ENCODE results near the gene OGFR.

DNA sequence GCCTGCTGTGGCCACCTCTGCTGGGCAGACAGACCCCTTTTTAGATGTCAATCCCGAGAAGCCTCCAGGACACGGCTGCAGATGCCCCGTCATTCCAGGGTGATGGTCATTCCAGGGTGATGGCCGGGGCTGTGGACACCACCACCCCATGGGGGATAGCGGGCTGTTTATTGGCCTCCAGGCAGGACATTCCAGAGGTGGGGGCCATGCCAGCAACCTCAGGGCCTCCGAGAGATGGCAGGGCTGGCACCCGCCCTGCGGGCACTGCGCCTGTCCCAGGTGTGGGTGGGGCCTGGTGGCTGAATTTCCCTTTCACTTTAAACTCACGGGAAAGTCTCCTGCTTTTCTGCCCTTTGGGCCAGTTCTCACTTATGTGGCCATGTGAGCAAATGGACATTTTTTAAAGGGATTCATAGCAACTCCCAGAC, 26.7 kb downstream of the OGFR start:
- TF ChIP-seq, protein P1, sequence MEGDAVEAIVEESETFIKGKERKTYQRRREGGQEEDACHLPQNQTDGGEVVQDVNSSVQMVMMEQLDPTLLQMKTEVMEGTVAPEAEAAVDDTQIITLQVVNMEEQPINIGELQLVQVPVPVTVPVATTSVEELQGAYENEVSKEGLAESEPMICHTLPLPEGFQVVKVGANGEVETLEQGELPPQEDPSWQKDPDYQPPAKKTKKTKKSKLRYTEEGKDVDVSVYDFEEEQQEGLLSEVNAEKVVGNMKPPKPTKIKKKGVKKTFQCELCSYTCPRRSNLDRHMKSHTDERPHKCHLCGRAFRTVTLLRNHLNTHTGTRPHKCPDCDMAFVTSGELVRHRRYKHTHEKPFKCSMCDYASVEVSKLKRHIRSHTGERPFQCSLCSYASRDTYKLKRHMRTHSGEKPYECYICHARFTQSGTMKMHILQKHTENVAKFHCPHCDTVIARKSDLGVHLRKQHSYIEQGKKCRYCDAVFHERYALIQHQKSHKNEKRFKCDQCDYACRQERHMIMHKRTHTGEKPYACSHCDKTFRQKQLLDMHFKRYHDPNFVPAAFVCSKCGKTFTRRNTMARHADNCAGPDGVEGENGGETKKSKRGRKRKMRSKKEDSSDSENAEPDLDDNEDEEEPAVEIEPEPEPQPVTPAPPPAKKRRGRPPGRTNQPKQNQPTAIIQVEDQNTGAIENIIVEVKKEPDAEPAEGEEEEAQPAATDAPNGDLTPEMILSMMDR (conservative IDR thresholded peaks at IDR 0.05): no peak
- TF ChIP-seq EZH2 (IDR thresholded peaks at IDR 0.05; ENCODE audit: low read depth): no peak
